Inferior parietal cortex (tissue), 1 donor: Measurements from ENCODE around the gene DPH1.

ENCODE experiments used
- DNase-seq: peaks from one replicate; pipeline ENCODE4 v3.0.0-alpha.2; 2016; ENCODE audit errors: extremely low spot score

The DPH1 gene

DNA sequence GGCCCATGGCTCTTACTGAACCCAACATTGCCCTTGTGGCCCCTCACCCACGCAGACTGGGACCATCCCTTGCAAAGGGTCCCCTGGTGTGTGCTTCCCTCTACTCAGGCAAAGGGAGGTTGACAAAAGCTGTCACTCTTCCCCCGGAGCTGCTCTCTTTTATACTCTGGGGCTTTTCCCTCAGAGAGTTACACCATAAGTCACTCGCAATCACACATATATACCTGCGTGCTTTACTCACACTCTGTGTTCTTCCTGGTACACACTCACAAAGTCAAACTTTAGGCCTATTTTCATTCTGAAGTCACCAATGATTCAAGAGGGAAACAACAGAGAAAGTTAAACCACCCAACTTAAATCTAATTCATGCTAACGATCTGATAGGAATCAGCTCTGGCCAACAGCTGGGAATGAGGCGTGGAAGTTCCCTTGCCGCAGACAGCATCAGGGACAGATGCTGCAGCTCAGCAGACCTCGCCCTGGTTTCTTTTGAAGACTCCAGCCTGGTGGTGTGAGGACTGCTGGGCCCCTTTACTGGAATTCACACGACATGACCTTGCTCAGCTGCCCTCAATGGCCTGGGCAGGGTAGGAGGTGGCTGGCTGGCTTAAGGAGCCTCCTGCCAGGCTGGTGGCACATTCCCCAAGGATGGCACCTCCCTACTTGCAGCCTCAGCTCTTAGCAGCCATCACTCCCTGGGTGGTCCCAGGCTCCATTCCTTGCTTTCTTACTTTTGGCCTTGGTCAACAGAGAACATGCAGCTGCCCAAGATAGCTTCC is 52.2 kb downstream of the DPH1 start:
- no peak for DNase-seq

- DNase-seq = no peak
Observed at GRCh38 chr17:2083613-2084035, 53.7 kb downstream of the DPH1 start.

- DNase-seq = no peak
Observed at GRCh38 chr17:2084036-2084765, 54.2 kb downstream of the DPH1 start.

DNA sequence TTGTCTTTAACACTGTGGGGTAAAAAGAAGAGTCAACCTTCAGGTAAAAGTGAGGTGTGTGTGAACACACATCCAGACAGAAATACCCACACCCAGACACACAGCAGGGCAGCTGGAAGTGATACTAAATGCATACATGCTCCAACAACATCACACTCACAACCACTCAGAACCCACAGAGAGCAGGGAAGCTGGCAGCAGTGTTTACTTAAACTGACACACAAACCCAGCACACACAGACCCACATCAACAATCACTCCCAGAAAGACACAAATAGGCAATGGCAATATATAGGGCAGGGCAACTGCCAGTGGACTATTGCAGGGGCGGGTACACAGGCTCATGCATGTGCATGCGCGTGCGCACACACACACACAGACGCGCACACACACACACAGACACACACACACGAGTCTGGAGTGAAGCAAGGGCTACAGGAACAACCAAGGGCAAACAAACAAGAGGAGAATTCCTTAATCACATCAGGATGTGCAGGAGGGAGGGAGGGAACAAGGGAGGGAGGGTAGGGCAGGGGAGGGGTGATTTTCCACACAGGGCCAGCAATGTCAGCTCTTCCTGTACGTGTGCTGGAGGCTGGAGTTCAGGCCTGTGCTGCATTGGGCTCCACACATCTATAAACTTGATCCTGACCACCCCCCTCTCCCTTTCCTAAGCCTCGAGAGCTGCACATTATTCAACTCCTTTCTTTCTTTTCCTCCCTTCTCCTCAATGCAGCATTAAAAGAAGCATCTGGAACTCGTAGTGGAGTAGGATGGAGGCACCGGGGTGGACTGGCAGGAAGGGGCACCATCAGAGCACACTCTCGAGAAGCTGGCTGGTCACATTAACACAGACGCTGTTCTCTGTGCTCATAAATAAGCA is 55.1 kb downstream of the DPH1 start:
- no peak for DNase-seq

DNA sequence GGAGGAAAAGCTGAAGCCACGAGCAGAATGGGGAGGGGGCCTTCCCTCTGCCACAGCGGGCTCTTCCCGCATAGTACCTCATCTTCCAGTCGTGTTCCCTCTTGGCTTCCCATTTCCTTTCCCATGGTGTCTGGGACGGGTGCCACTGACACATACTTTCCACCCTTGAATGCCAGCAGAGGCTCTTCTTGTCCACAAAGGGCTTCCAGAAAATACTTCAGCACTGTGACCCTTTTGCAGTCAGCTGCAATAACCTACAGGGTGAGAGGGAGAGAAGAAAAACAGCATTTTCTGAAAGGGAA is 55.6 kb downstream of the DPH1 start:
- DNase-seq = no peak

DNA sequence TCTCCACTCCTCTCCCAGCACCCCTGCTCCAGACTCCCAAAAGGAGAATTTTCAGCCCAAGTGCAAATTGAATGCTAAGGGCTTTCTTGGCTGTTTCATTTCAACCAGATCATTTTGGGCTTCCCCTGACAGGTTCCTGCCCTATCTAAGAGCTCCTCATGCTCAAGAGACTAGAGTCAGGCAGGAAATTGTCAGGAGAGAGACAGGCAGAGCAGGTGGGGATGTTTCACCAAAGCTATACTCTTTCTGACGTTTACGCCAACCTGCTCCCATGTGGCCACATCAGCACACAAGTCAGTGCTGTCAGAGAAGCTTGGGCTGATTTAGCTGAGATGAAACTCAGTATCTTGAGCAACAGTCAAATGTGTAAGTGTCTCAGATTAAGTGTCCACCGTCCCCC is 56.4 kb downstream of the DPH1 start:
- DNase-seq = no peak

GRCh38 chr17:2087597-2088211 is 57.8 kb downstream of the DPH1 start:
- DNase-seq = no peak

DNA sequence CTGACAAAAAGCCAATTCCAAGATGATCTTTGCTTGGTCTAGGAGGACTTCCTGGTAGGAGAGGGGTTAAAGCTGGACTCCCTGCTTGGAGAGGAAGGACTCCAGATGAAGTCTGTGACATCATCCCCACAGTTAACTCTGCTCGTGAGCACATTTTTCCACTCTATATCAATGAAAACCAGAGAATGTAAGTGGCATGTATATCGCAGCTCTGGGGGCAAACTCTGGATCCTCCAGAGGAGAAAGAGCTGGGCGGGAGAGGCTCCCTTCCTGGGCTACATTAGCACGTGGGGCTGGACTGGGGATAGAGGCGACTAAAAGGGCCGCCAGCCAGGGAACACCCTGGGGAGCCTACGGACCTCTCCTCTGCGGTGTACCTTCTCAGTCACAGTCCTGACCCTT is 59.1 kb downstream of the DPH1 start:
- DNase-seq = no peak

- no peak for DNase-seq
Observed at GRCh38 chr17:2090210-2090641, 60.3 kb downstream of the DPH1 start.

GRCh38 chr17:2090804-2091534 is 61.0 kb downstream of the DPH1 start:
- DNase-seq = no peak

DNA sequence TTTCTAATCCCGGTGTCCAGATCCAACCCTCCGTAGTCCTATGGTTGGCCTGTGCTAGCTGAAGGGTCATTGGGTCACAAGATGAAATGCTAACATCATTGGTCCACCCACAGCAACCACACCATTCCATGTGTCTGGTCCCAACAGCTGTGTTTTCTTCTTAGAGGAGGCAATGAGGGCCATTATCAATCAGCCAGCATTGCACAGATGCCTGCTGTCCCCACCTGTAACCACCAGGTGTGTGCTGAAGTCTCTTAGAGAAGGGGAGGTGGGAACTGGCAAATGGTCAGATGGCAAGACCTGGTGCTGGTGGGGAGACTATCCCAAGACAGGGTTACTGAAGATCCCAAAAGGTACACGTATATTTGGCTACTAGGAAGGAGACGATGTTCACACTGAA is 62.3 kb downstream of the DPH1 start:
- DNase-seq = no peak

DNA sequence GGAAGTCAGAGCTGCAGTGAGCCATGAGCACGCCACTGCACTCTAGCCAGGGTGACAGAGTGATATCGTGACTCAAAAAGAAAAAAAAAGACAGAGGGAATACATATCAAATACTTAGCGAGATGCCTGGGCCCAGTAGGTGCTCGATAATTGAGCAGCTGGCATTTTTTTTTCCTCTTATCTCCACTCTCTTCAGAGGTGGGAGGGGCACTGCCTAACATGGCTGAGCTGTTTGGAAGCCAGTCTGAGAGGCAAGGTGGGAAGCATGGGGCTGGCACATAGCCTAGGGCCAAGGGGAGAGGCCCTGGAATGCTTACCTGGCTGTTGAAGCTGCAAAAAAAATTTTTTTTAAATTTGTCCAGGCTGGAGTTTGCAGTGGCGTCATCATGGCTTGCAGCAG is 63.4 kb downstream of the DPH1 start:
- DNase-seq = no peak
